Measurements from ENCODE around the gene GALNT12.

The GALNT12 gene

DNA sequence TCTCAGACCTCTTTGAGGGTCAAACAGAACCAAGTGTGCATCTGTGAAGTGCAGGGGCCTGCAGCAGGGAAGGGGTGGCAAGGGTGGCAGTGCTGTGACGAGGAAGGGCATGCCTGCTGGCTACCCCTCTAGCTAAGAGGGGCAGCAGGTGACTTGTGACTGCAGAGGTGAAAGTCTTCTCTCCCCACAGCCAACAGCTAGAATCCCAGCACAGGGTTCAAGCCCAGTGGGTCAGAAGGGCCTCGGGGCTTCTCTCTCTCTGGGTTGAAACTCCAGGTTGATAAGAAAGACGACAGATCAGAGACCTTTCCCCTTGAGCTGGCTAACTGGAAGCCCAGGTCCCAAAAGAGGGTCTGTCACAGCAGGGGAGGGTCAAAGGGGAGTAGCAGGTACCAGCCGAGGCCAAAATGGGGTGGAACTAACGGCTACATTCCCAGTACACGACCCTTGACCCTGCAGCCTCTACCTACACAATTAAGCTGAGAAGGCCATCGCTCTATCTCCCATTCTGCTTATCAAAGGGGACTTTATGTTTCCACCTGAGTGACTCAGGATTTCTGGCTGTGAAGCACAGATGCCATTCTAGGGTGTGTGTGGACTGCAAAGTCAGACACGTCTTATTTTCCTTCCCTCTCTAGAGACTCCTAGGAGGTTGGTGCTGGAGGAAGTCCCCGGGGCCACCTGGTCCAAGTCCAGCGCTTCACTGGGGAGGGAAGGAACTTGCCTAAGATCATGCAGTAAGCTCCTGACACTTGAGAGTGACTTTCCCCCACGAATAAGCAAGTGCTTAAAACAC is 25.7 kb upstream of the GALNT12 start:
- H3K27me3 ChIP-seq (replicated peaks; ENCODE audit: control insufficient read depth, insufficient read depth, low read length, poor library complexity, severe bottlenecking): no peaks in the 10 kb centered on the region
- H3K4me1 ChIP-seq (ENCODE audit: control insufficient read depth, insufficient read depth, low read length, poor library complexity, severe bottlenecking): no peaks in the 10 kb centered on the region
- H3K9me3 ChIP-seq (ENCODE audit: control insufficient read depth, low read length): no peaks in the 10 kb centered on the region
- DNase-seq: no peak
- no peak overlapping the region for H3K27ac ChIP-seq (ENCODE audit: insufficient read depth, low read length, poor library complexity, severe bottlenecking)
- no peaks in the 10 kb centered on the region for H3K36me3 ChIP-seq (ENCODE audit: control insufficient read depth, insufficient read depth, low read length)
- no peak overlapping the region for H3K4me3 ChIP-seq (ENCODE audit: insufficient read depth, low read depth, low read length, poor library complexity, severe bottlenecking)

DNA sequence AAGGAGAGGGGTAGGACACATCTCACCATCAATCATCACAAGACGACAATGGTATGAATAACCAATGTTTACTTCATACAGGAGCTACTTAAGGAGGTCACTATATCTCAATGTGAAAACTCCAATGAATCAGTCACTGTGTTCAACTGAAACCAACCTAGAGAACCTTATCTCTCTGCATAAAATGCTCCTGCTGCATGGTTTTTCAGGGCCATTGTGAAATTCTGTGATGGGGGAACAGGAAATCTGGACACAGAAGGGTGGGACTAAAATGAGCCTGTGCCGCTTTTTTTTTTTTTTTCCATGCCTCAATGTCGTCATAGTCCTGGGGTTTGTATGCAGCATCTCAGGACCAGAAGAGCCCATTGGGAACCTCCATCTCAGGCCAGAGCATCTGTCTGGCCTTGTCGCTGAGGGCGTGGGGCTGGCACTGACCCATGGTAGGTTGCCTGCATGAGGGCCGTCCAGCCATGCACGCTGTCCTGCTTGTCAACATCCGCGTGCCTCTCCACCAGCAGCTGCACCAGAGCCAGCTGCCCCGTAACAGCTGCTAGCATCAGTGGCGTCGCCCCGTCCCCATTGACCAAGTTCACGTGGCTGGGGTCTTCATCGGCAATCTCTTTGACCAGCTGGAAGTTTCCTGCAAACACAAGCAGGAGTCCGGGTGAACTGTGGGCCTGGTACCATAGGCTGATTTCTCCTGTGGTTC is 23.8 kb upstream of the GALNT12 start:
- no peaks in the 10 kb centered on the region for H3K27me3 ChIP-seq (replicated peaks; ENCODE audit: control insufficient read depth, insufficient read depth, low read length, poor library complexity, severe bottlenecking)
- no peaks in the 10 kb centered on the region for H3K36me3 ChIP-seq (ENCODE audit: control insufficient read depth, insufficient read depth, low read length)
- no peaks in the 10 kb centered on the region for H3K4me1 ChIP-seq (ENCODE audit: control insufficient read depth, insufficient read depth, low read length, poor library complexity, severe bottlenecking)
- no peak overlapping the region for H3K4me3 ChIP-seq (ENCODE audit: insufficient read depth, low read depth, low read length, poor library complexity, severe bottlenecking)
- H3K27ac ChIP-seq (ENCODE audit: insufficient read depth, low read length, poor library complexity, severe bottlenecking): no peak overlapping the region
- H3K9me3 ChIP-seq (ENCODE audit: control insufficient read depth, low read length): no peaks in the 10 kb centered on the region
- no peak for DNase-seq

DNA sequence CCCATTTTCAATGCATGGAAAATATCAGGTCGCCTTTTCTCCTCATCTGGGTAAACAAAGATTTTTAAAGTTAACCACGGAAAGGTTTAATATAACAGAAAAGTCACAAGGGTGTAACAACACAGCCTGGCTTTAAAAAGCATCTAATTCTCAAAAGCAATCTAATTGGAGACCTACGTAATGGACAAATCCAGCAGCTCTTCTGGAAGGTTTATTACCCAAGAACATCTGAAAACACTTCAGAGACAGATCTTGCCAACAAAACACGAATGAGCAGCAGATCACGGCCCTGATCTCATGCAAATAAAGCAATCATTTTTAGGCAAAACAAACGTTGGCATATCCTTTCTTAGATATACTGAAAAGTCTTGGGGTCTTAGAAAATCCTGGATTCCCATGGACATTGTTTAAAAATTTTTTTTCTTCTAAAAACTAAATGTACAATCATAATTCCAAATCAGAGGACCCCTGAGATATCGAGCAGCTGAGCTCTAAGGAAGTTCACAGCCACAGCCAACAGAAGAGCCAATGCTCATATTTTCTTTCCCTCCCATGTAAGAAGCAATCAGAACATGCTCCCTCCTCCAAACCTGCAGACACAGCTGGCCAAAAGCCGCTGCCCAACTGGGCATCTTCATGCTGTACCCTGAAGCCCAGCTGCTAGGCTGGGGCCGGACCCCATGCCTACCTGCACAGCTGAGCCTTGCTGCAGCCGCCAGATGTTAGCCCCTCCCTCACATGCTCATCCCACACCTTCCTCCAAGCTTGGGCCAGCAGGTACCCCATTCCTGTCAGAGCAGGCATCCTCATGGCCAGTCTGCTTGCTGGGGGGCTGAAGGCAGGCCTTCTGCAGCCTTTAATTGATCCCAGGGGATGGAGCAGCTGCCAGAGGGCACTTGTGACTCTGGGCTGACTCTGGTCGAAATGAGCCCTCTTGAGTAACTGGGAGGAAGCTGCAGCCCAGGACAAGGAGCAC is 22.4 kb upstream of the GALNT12 start:
- Histone ChIP-seq H3K36me3 (ENCODE audit: control insufficient read depth, insufficient read depth, low read length) (no peaks in the 10 kb centered on the region), H3K9me3 (ENCODE audit: control insufficient read depth, low read length) (no peaks in the 10 kb centered on the region), H3K27me3 (replicated peaks; ENCODE audit: control insufficient read depth, insufficient read depth, low read length, poor library complexity, severe bottlenecking) (no peaks in the 10 kb centered on the region), H3K27ac (ENCODE audit: insufficient read depth, low read length, poor library complexity, severe bottlenecking) (no peak overlapping the region), H3K4me3 (ENCODE audit: insufficient read depth, low read depth, low read length, poor library complexity, severe bottlenecking) (no peak overlapping the region), H3K4me1 (ENCODE audit: control insufficient read depth, insufficient read depth, low read length, poor library complexity, severe bottlenecking) (no peaks in the 10 kb centered on the region)
- no peak for DNase-seq

DNA sequence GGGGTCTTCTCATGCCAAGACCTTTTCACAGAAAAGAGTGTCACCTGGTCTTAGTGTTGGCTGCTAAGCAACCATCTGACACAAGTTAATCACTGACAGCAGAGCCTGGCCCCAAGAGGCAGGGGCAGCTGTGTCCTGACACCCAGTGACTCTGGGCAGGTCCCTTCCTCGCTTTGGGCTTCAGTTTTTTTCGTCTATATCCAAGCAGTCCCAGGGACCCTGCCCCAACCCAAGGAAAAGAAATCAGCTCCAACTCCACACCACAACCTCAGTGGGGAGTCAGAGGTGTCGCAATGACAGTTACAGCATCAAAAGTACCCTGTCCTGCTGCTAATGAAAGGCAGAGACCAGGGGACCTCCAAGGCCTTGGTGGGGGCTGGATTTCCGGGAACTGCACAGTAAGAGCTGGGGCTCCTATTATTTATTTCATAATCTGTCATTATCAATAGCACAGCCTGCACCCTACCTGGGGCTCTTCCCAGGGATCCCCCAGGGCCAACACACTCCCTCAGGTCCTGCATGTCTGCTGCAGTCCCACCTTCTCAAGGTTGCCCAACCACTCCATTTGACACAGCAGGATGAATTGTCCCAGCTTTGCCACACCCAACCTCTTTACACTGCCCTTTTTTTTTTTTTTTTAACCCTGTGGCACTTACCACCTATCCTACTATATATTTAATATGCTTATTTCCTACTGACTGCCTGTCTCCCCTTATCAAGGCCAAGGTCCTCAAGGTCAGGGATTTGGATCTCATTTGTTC is 20.5 kb upstream of the GALNT12 start:
- Histone ChIP-seq H3K4me1 (ENCODE audit: control insufficient read depth, insufficient read depth, low read length, poor library complexity, severe bottlenecking) (no peaks in the 10 kb centered on the region), H3K4me3 (ENCODE audit: insufficient read depth, low read depth, low read length, poor library complexity, severe bottlenecking) (no peak overlapping the region), H3K9me3 (ENCODE audit: control insufficient read depth, low read length) (no peaks in the 10 kb centered on the region), H3K27me3 (replicated peaks; ENCODE audit: control insufficient read depth, insufficient read depth, low read length, poor library complexity, severe bottlenecking) (no peaks in the 10 kb centered on the region), H3K36me3 (ENCODE audit: control insufficient read depth, insufficient read depth, low read length) (no peaks in the 10 kb centered on the region), H3K27ac (ENCODE audit: insufficient read depth, low read length, poor library complexity, severe bottlenecking) (no peak overlapping the region)
- no peak for DNase-seq

DNA sequence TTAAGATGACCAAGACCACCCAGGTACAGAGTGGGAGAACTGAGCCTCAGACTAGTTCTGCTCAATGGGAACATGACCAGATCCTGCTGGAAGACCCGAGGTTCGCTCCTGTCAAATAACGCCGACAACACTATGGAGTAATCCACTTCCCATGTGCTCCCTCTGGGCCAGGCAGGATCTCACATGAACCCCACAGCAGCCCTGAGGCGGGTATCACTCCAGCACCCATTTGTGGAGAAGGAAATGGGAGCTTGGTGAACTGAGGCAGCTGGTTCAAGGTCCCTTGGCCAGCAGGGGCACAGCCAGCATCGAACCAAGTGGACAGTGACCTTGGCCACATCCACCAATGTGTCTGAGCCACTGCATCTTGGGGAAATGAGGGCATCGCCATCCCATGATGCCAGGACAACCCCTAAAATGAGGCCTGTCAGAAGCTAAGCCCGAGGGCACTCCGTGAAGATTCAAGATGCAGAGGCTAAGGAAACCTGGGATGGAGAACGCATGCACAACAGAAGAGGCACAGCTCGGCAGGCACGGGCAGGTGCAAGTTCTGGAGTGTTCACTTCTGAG is 19.6 kb upstream of the GALNT12 start:
- DNase-seq: no peak
- no peaks in the 10 kb centered on the region for H3K27me3 ChIP-seq (replicated peaks; ENCODE audit: control insufficient read depth, insufficient read depth, low read length, poor library complexity, severe bottlenecking)
- H3K4me1 ChIP-seq (ENCODE audit: control insufficient read depth, insufficient read depth, low read length, poor library complexity, severe bottlenecking): no peaks in the 10 kb centered on the region
- H3K9me3 ChIP-seq (ENCODE audit: control insufficient read depth, low read length): no peaks in the 10 kb centered on the region
- H3K4me3 ChIP-seq (ENCODE audit: insufficient read depth, low read depth, low read length, poor library complexity, severe bottlenecking): no peak overlapping the region
- H3K27ac ChIP-seq (ENCODE audit: insufficient read depth, low read length, poor library complexity, severe bottlenecking): no peak overlapping the region
- no peaks in the 10 kb centered on the region for H3K36me3 ChIP-seq (ENCODE audit: control insufficient read depth, insufficient read depth, low read length)

DNA sequence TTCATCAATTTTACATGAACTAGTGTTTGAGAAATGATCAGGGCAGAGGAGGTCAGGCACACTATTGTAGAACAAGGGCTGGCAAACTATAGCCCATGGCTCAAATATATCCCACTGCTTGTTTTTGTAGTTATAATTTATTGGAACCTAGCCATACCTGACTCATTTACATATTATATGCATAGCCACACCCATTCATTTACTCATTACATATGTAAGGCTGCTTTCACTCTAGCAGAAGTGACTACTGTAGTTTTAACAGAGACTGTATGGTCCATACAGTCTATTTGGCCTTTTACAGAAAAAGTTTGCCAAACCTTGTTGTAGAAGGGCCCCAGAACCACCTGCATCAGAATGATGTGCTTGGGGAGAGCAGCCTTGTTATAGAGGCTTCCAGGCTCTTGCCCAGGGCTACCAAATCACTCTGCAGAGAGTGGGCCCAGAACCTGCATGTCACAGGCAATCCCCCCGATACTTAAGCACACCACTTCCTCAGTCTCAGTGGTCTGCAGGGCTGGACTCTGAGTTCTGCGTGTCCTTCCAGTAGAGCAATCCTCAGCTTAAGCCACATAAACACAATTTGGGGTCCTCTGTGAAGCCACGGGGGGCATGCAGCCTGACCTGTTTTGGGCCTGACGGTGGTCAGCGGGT is 17.9 kb upstream of the GALNT12 start:
- Histone ChIP-seq H3K27me3 (replicated peaks; ENCODE audit: control insufficient read depth, insufficient read depth, low read length, poor library complexity, severe bottlenecking) (no peaks in the 10 kb centered on the region), H3K36me3 (ENCODE audit: control insufficient read depth, insufficient read depth, low read length) (no peaks in the 10 kb centered on the region), H3K4me3 (ENCODE audit: insufficient read depth, low read depth, low read length, poor library complexity, severe bottlenecking) (no peak overlapping the region), H3K4me1 (ENCODE audit: control insufficient read depth, insufficient read depth, low read length, poor library complexity, severe bottlenecking) (no peaks in the 10 kb centered on the region), H3K27ac (ENCODE audit: insufficient read depth, low read length, poor library complexity, severe bottlenecking) (no peak overlapping the region), H3K9me3 (ENCODE audit: control insufficient read depth, low read length) (no peaks in the 10 kb centered on the region)
- DNase-seq: no peak

DNA sequence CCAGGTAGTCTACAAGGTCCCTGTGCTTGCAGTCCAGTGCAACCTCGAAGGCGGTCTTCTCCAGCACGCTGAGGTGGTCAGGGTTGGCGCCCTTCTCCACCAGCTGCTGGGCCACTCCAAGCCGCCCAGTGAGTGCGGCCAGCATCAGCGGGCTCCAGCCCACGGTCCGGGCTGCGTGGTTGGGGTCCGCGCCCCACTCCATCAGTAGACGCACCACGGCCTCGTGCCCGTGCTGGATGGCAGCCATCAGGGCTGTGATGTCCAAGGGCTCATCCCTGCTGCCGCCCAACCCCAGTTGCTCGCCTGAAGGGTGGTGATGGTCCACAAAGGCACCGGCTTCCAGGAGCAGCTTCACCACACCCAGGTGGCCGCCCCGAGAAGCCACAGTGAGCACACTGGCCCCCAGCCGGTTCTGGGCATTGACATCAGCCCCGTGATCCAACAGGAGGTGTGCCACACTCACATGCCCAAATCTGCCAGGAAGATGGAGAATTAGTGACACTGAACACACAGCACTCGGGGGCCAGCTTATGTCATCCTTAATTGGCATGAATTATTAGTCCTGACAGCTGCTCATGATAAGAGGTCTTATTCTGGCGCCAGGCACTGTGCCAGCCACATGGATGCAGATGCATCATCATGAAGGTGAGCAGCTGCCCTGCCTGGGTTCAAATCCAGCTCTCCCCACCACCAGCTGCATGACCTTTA is 17.2 kb upstream of the GALNT12 start:
- Histone ChIP-seq H3K27ac (ENCODE audit: insufficient read depth, low read length, poor library complexity, severe bottlenecking) (no peak overlapping the region), H3K4me3 (ENCODE audit: insufficient read depth, low read depth, low read length, poor library complexity, severe bottlenecking) (no peak overlapping the region)

DNA sequence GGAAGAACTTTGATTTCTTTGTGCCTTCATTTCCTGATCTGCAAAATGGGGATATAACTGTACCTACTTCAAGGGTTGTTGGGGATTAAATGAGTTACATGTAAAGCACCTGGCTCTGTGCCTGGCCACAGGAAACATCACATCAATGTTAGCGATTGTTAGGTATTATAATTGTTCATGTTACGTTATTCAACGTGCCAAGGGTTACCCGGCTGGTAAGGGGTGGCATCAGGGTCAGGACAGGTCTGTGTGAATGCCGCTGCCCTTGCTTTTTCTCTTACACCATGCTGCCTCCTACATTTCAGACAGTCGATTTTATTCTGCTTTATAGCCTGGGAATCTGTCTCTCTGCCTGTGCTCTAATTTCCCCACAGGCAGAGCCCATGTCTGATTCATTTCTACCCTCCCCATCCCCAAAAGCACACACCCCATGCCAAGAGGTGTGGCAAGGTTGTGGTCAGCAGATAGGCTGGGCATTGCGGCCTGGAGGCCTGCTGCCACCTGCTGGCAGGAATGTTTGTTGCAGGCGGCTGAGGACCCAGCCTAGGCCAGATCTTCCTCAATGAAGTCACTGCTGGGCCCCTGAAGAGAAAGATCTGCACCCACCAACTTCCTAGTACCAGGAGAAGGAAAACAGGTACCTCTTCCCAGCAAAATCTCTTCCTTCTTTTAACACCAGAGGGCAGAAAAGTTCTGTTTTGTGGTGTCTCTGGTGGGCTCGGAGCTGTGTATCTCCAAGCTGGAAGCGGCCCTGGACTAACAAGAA is 16.4 kb upstream of the GALNT12 start:
- DNase-seq: peak; percentile 16 to 32 (median 19)
- Histone ChIP-seq H3K27ac (ENCODE audit: insufficient read depth, low read length, poor library complexity, severe bottlenecking) (no peak overlapping the region), H3K9me3 (ENCODE audit: control insufficient read depth, low read length) (no peaks in the 10 kb centered on the region), H3K36me3 (ENCODE audit: control insufficient read depth, insufficient read depth, low read length) (no peaks in the 10 kb centered on the region), H3K27me3 (replicated peaks; ENCODE audit: control insufficient read depth, insufficient read depth, low read length, poor library complexity, severe bottlenecking) (no peaks in the 10 kb centered on the region), H3K4me3 (ENCODE audit: insufficient read depth, low read depth, low read length, poor library complexity, severe bottlenecking) (no peak overlapping the region), H3K4me1 (ENCODE audit: control insufficient read depth, insufficient read depth, low read length, poor library complexity, severe bottlenecking) (peaks cover 7% of the 10 kb centered on the region)

More for the DNA sequence above, 17.2 kb upstream of the GALNT12 start:
- Histone ChIP-seq H3K27me3 (replicated peaks; ENCODE audit: control insufficient read depth, insufficient read depth, low read length, poor library complexity, severe bottlenecking) (no peaks in the 10 kb centered on the region), H3K9me3 (ENCODE audit: control insufficient read depth, low read length) (no peaks in the 10 kb centered on the region), H3K36me3 (ENCODE audit: control insufficient read depth, insufficient read depth, low read length) (no peaks in the 10 kb centered on the region), H3K4me1 (ENCODE audit: control insufficient read depth, insufficient read depth, low read length, poor library complexity, severe bottlenecking) (no peaks in the 10 kb centered on the region)
- DNase-seq: no peak

Data from effector memory CD4-positive, alpha-beta T cell (primary cell).